Gastrocnemius medialis (tissue), 4 donors: ENCODE results near the gene RND1.

Source experiments
- POLR2A ChIP-seq, 2 donors: fragments of 450-650 bp; IDR thresholded peaks; one replicate each; pipeline ENCODE4 v1.6.1; 2017; ENCODE audit warnings: antibody characterized with exemption in 2 of 2, mild to moderate bottlenecking in 2 of 2, moderate library complexity in 2 of 2
- TF ChIP-seq, protein P1 (sequence below), 5 experiments: fragments of 450-650 bp in 3 of 5; fragments of 200-600 bp in 2 of 5; sonication (generic) in 2 of 5; IDR thresholded peaks in 4 of 5; conservative IDR thresholded peaks in 1 of 5; 1 replicate in 4 of 5; 2 replicates in 1 of 5; pipeline ENCODE4 v1.5.1; 2016 to 2019; ENCODE audit warnings: antibody characterized with exemption in 5 of 5, mild to moderate bottlenecking in 3 of 5, moderate library complexity in 3 of 5

DNA sequence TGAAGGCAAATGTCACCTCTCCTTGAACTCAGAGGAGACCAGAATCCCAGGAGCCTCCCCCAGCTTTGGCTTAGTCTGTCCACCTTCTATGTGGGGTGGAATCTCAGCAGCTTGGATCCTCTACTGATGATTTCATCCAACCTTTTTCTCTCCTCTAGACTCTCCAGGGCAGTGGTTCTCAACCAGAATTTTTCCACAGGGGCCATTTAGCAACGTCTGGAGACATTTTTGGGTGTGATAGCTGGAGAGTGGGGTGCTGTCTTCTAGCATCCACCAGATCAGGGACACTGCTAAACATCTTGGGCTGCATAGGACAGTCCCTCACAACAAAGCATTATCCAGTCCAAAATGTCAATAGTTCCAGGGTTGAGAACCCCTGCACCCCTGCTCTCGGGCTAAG is 9.3 kb downstream of the RND1 start:
- TF ChIP-seq, protein P1, sequence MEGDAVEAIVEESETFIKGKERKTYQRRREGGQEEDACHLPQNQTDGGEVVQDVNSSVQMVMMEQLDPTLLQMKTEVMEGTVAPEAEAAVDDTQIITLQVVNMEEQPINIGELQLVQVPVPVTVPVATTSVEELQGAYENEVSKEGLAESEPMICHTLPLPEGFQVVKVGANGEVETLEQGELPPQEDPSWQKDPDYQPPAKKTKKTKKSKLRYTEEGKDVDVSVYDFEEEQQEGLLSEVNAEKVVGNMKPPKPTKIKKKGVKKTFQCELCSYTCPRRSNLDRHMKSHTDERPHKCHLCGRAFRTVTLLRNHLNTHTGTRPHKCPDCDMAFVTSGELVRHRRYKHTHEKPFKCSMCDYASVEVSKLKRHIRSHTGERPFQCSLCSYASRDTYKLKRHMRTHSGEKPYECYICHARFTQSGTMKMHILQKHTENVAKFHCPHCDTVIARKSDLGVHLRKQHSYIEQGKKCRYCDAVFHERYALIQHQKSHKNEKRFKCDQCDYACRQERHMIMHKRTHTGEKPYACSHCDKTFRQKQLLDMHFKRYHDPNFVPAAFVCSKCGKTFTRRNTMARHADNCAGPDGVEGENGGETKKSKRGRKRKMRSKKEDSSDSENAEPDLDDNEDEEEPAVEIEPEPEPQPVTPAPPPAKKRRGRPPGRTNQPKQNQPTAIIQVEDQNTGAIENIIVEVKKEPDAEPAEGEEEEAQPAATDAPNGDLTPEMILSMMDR (IDR thresholded peaks at IDR 0.05 in 4 of 5, conservative IDR thresholded peaks at IDR 0.05 in 1 of 5) = no peak
- no peak for TF ChIP-seq POLR2A (IDR thresholded peaks at IDR 0.05)
